Activated B cell treated with CpG ODN at 0.5 μM for 24 hours (primary cell): ENCODE results near the gene NR3C1. TPM values are rescaled to one million over a fixed set of nuclear protein-coding genes. Genes with fewer than 3 reads are reported as not detected.

Source experiments
- ATAC-seq: fragments of 200-7000 bp; cut with Tn5 transposase; one replicate; pipeline ENCODE4 v1.10.0; 2021; ENCODE audit warnings: low read depth, mild to moderate bottlenecking, moderate library complexity
- CTCF ChIA-PET: fragments of 350-600 bp; sonication (Branson Sonifier 250); formaldehyde crosslinking; loops from one replicate; lab custom pipeline; 2021; ENCODE audit warnings: antibody characterized with exemption; lab: Charles Lee
- POLR2A ChIA-PET: fragments of 350-600 bp; sonication (Branson Sonifier 250); formaldehyde crosslinking; loops from one replicate; lab custom pipeline; 2021; ENCODE audit warnings: antibody characterized with exemption; lab: Charles Lee
- DNase-seq: peaks from one replicate; pipeline ENCODE4 v3.0.0; 2022
- H3K27ac Mint-ChIP-seq: one replicate; pipeline ENCODE4 v1.8.0; 2020; ENCODE audit warnings: mixed read lengths
- H3K27me3 Mint-ChIP-seq: one replicate; pipeline ENCODE4 v1.8.0; 2021; ENCODE audit warnings: mixed read lengths
- H3K36me3 Mint-ChIP-seq: one replicate; pipeline ENCODE4 v1.8.0; 2021; ENCODE audit warnings: low read depth, mixed read lengths
- H3K4me1 Mint-ChIP-seq: one replicate; pipeline ENCODE4 v1.8.0; 2021; ENCODE audit warnings: mixed read lengths
- H3K4me3 Mint-ChIP-seq: one replicate; pipeline ENCODE4 v1.8.0; 2020; ENCODE audit warnings: mild to moderate bottlenecking, mixed read lengths
- H3K9me3 Mint-ChIP-seq: one replicate; pipeline ENCODE4 v1.8.0; 2020; ENCODE audit warnings: mixed read lengths
- CTCF ChIP-seq: fragments of 200-600 bp; IDR thresholded peaks from one replicate; pipeline ENCODE4 v1.8.0; 2022; ENCODE audit warnings: antibody characterized with exemption, mild to moderate bottlenecking
- intact Hi-C: fragments of 100-400 bp; cut with micrococcal nuclease; formaldehyde crosslinking; loops from one replicate; pipeline ENCODE4 v1.15.1; 2024
- total RNA-seq: library from RNA; stranded (reverse); gene quantifications from 2 replicates; pipeline ENCODE4 v1.2.3, GENCODE V29; 2022

NR3C1 gene
- total RNA-seq, 1 donor from 2014 or later, result 110 TPM

- CTCF ChIA-PET, result no interaction called here
- Mint-ChIP-seq H3K4me3 (no peak overlapping the region), H3K27ac (no peak overlapping the region), H3K36me3 (peaks cover 42% of the 10 kb centered on the region), H3K27me3 (no peaks in the 10 kb centered on the region), H3K9me3 (no peaks in the 10 kb centered on the region), H3K4me1 (no peaks in the 10 kb centered on the region)
- POLR2A ChIA-PET, result no interaction called here
- no peak for DNase-seq
- intact Hi-C loops, result no loop called here
- ATAC-seq, result no peak
- no peak for TF ChIP-seq CTCF
Observed at GRCh38 chr5:143275512-143276363, 127.7 kb downstream of the NR3C1 start.

GRCh38 chr5:143274952-143275351 lies 128.5 kb downstream of the NR3C1 start:
- TF ChIP-seq CTCF, result no peak
- POLR2A ChIA-PET, result no interaction called here
- Mint-ChIP-seq H3K4me3 (no peak overlapping the region), H3K9me3 (no peaks in the 10 kb centered on the region), H3K27me3 (no peaks in the 10 kb centered on the region), H3K4me1 (no peaks in the 10 kb centered on the region), H3K27ac (no peak overlapping the region), H3K36me3 (peaks cover 36% of the 10 kb centered on the region)
- intact Hi-C loops, result no loop called here
- CTCF ChIA-PET, result no interaction called here
- ATAC-seq, result no peak
- no peak for DNase-seq

- H3K27ac Mint-ChIP-seq, result no peak overlapping the region
- H3K36me3 Mint-ChIP-seq, result peaks cover 19% of the 10 kb centered on the region
- intact Hi-C loops, result no loop called here
- H3K27me3 Mint-ChIP-seq, result no peaks in the 10 kb centered on the region
- ChIA-PET POLR2A (no interaction called here), CTCF (no interaction called here)
- DNase-seq (no peak), ATAC-seq (no peak)
- H3K9me3 Mint-ChIP-seq, result peaks cover 21% of the 10 kb centered on the region
- no peak for TF ChIP-seq CTCF
- H3K4me3 Mint-ChIP-seq, result no peak overlapping the region
- no peaks in the 10 kb centered on the region for H3K4me1 Mint-ChIP-seq
Observed at GRCh38 chr5:143271431-143271830, 132.1 kb downstream of the NR3C1 start.

DNA sequence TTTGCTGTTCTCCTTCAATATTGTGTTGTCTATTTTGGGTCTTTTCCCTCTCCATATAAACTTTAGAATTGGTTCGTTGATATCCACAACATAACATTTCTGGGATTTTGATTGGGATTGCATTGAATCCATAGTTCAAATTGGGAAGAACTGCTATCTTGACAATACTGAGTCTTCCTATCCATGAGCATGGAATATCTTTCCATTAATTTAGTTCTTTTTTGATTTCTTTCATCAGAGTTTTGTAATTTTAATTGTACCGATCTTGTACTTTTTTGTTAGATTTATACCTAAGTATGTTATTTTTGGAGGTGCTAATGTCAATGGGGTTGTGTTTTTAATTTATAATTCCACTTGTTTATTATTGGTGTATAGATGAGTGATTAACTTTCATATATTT lies 135.1 kb downstream of the NR3C1 start:
- CTCF ChIA-PET, result no interaction called here
- Mint-ChIP-seq H3K9me3 (peaks cover 31% of the 10 kb centered on the region), H3K36me3 (peaks cover 11% of the 10 kb centered on the region), H3K27me3 (no peaks in the 10 kb centered on the region), H3K27ac (no peak overlapping the region), H3K4me3 (no peak overlapping the region), H3K4me1 (no peaks in the 10 kb centered on the region)
- ATAC-seq (no peak), DNase-seq (no peak)
- POLR2A ChIA-PET, result interaction anchor here (0.7 kb wide), 1 partner anchor 167 kb away, joined by 3 read pairs; no protein-coding TSS in a partner anchor
- TF ChIP-seq CTCF, result no peak
- intact Hi-C loops, result no loop called here

DNA sequence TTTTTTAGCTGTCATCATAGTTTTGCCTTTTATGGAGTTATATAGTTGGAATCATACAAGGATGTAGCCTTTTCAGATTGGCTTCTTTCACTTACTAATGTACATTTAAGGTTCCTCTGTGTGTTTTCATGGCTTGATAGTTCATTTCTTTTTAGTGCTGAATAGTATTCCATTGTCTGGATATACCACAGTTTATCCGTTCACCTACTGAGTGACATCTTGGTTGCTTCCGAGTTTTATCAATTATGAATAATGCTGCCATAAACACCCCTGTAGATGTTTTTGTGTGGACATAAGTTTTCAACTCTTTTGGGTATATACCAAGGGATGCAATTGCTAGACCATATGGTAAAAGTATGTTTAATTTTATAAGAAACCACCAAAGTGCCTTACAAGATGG lies 136.3 kb downstream of the NR3C1 start:
- Mint-ChIP-seq H3K27me3 (no peaks in the 10 kb centered on the region), H3K4me1 (no peaks in the 10 kb centered on the region), H3K9me3 (peaks cover 31% of the 10 kb centered on the region), H3K4me3 (no peak overlapping the region), H3K27ac (no peak overlapping the region), H3K36me3 (peaks cover 11% of the 10 kb centered on the region)
- CTCF ChIA-PET, result no interaction called here
- ATAC-seq (no peak), DNase-seq (no peak)
- POLR2A ChIA-PET, result no interaction called here
- intact Hi-C loops, result no loop called here
- no peak for TF ChIP-seq CTCF
